Mucosa of stomach (tissue), 1 donor: ENCODE results near the gene HLA-DQA2.
"Not testable (repeated sequence)": the region's sequence is repeated elsewhere in the genome, so short reads cannot be mapped to it uniquely, and the experiment has no call there.

Source experiments
- H3K27me3 ChIP-seq: one replicate; pipeline ENCODE4 v1.7.0; 2013; ENCODE audit warnings: mild to moderate bottlenecking, low read length; ENCODE audit not compliant: control insufficient read depth, insufficient read depth
- H3K36me3 ChIP-seq: one replicate; pipeline ENCODE4 v1.7.0; 2013; ENCODE audit warnings: low read length; ENCODE audit not compliant: control insufficient read depth, insufficient read depth
- H3K4me1 ChIP-seq: one replicate; pipeline ENCODE4 v1.7.0; 2013; ENCODE audit warnings: mild to moderate bottlenecking, low read length; ENCODE audit not compliant: control insufficient read depth, insufficient read depth
- H3K4me3 ChIP-seq: one replicate; pipeline ENCODE4 v1.7.0; 2013; ENCODE audit warnings: low read length
- H3K9ac ChIP-seq: one replicate; pipeline ENCODE4 v1.7.0; 2013; ENCODE audit warnings: mild to moderate bottlenecking, low read length, moderate library complexity
- H3K9me3 ChIP-seq: one replicate; pipeline ENCODE4 v1.7.0; 2013; ENCODE audit warnings: mild to moderate bottlenecking, low read length, moderate library complexity; ENCODE audit not compliant: control insufficient read depth
- donor health status: Pancreatic carcinoma.

Gene HLA-DQA2

DNA sequence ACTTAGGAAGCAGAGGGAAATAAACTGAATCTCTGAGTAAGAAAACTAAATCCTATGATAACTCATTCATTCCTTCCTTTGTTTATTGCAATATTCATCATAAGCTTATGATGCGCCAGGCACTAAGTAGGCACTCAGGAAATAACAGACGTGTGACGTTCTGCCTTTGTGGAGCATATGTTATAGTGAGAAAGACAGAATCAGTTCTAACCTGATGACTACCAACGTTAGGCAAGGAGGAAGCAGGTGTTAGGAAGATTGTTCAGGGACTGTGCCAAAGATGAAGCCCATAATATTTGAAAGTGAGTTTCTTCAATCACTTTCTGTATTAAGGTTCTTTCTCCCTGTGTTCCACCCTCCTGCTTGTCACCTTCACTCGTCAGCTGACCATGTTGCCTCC, 3.6 kb downstream of the HLA-DQA2 start:
- Histone ChIP-seq H3K4me1 (no peaks in the 10 kb centered on the region), H3K9ac (no peak overlapping the region), H3K36me3 (no peaks in the 10 kb centered on the region), H3K27me3 (peaks cover 3% of the 10 kb centered on the region), H3K9me3 (no peaks in the 10 kb centered on the region), H3K4me3 (no peak overlapping the region)

GRCh38 chr6:32745649-32746048, 4.5 kb downstream of the HLA-DQA2 start:
- H3K36me3 ChIP-seq, H3K9ac ChIP-seq: not testable (repeated sequence)

DNA sequence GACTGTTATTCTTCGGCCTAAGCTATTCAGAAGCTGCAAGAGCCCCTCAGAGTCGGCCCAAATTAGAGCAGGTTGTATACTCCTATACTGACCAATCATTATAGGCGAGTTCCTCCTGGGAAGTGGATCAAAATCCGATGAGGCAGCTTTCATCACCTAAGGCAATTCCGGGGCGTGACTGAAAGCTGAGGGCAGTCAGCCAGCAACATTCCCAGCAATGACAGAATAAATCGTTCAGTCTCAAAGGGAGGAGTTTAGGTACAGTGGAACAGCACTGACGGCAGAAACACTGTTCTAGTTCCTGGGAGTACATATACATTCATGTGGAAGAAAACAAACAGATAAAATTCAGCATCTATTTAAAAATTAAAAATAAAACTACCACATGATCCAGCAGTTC, 11.4 kb downstream of the HLA-DQA2 start:
- H3K36me3 ChIP-seq = no peaks in the 10 kb centered on the region
- H3K4me3 ChIP-seq = no peak overlapping the region
- no peaks in the 10 kb centered on the region for H3K4me1 ChIP-seq
- H3K9ac ChIP-seq = no peak overlapping the region
- H3K27me3 ChIP-seq = peaks cover 9% of the 10 kb centered on the region
- H3K9me3 ChIP-seq = no peaks in the 10 kb centered on the region

More at GRCh38 chr6:32745649-32746048, 4.5 kb downstream of the HLA-DQA2 start:
- not testable (repeated sequence) for H3K4me1 ChIP-seq, H3K9me3 ChIP-seq, H3K27me3 ChIP-seq, H3K4me3 ChIP-seq

DNA sequence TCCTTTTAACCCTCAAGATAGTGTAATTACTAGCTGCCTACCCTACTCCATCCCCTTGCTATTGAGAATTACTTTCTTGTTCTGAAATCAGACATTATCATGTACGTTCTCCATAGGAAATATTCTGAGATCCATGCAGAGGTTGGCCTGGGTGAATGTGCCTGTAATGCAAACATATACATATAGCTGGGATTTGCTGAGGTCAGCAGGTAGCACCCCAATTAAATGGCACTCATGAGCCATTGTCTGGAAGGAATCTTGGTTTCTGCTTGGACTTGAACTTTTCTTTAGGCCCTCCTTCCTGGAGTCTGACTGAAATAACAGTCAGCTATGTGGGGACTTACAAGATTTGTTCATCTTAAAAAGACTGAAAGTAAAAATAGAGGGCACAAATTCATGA, 18.5 kb downstream of the HLA-DQA2 start:
- Histone ChIP-seq H3K27me3 (peaks cover 20% of the 10 kb centered on the region), H3K4me3 (no peak overlapping the region), H3K4me1 (no peaks in the 10 kb centered on the region), H3K9ac (no peak overlapping the region), H3K36me3 (no peaks in the 10 kb centered on the region), H3K9me3 (no peaks in the 10 kb centered on the region)

DNA sequence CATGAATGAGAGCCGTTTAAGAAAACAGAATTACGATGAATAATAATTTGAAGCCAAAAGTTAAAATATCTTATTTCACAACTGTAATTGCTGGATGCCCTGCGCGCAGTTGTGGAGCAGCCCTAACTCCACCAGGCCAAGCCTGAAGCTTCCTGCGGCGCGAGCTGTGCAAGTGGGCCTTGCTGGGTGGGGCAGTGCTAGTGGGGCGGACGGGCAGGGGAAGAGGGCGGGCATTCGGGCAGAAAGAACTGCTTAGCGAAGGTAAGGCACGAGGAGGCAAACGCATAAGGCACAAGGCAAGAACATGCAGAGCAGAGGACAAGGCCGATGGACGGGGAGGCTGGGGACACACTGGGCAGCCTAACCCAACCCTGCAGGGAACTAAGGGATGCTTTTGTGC, 19.9 kb downstream of the HLA-DQA2 start:
- Histone ChIP-seq H3K9me3 (no peaks in the 10 kb centered on the region), H3K9ac (no peak overlapping the region), H3K4me1 (no peaks in the 10 kb centered on the region), H3K36me3 (no peaks in the 10 kb centered on the region), H3K27me3 (peaks cover 20% of the 10 kb centered on the region), H3K4me3 (no peak overlapping the region)

DNA sequence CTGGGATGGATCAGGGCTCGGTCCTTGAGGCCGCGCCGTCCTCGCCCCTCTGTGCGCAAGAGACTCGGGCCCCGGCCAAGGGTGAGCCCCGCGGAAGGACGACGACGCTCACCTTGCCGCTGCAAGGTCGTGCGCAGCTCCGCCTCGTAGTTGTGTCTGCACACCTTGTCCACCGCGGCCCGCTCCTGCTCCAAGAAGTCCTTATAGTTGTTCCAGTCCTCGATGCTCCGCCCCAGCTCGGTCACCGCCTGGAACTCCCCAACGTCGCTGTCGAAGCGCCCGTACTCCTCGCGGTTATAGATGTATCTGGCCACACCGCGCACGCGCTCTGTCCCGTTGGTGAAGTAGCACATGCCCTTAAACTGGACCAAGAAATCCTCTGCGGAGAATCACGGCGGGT, 20.4 kb downstream of the HLA-DQA2 start:
- Histone ChIP-seq H3K4me1 (no peaks in the 10 kb centered on the region), H3K4me3 (no peak overlapping the region), H3K36me3 (no peaks in the 10 kb centered on the region), H3K9ac (no peak overlapping the region), H3K9me3 (no peaks in the 10 kb centered on the region), H3K27me3 (peaks cover 20% of the 10 kb centered on the region)

GRCh38 chr6:32763421-32763820, 22.2 kb downstream of the HLA-DQA2 start, which contains the start of gene HLA-DQB2:
Gene HLA-DQB2, minus strand, starts transcription at chr6:32763532. Its CDS starts 62 bp downstream, at chr6:32763470.
- H3K9me3 ChIP-seq = no peaks in the 10 kb centered on the region
- no peak within 1 kb of the TSS for H3K4me3 ChIP-seq
- no peaks in the 10 kb centered on the region for H3K36me3 ChIP-seq
- peaks cover 20% of the 10 kb centered on the region for H3K27me3 ChIP-seq
- H3K4me1 ChIP-seq = no peaks in the 10 kb centered on the region
- H3K9ac ChIP-seq = no peak within 1 kb of the TSS

- Histone ChIP-seq H3K9ac (no peak overlapping the region), H3K36me3 (no peaks in the 10 kb centered on the region), H3K4me1 (no peaks in the 10 kb centered on the region), H3K27me3 (peaks cover 14% of the 10 kb centered on the region), H3K4me3 (no peak overlapping the region), H3K9me3 (no peaks in the 10 kb centered on the region)
These were observed 22.9 kb downstream of the HLA-DQA2 start for GRCh38 chr6:32764048-32764447.

GRCh38 chr6:32772656-32773055, 31.5 kb downstream of the HLA-DQA2 start:
- Histone ChIP-seq H3K36me3 (no peaks in the 10 kb centered on the region), H3K9me3 (no peaks in the 10 kb centered on the region), H3K4me1 (no peaks in the 10 kb centered on the region), H3K4me3 (no peak overlapping the region), H3K27me3 (peaks cover 3% of the 10 kb centered on the region), H3K9ac (no peak overlapping the region)

DNA sequence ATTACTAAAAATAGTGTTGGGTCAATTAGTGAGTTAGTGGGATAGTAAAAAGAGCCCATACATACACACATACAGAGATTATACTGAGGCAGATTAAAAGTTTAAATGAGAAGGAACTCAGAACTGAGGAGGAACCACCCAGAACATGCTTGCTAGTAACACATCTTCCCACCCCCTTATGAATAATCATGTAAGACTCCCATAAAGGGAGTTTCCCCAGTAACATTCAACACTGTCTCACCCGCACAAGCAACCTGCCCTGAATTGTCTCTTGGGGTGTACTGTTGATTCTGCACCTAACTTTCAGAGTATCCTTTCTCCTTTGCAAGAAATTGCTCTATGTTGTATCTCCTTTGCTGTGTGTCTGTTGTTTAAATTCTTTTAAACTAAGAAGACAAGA, 33.2 kb downstream of the HLA-DQA2 start:
- H3K4me1 ChIP-seq = no peaks in the 10 kb centered on the region
- no peak overlapping the region for H3K9ac ChIP-seq
- no peak overlapping the region for H3K4me3 ChIP-seq
- H3K27me3 ChIP-seq = peaks cover 1% of the 10 kb centered on the region
- no peaks in the 10 kb centered on the region for H3K9me3 ChIP-seq
- H3K36me3 ChIP-seq = no peaks in the 10 kb centered on the region

- no peaks in the 10 kb centered on the region for H3K36me3 ChIP-seq
- no peaks in the 10 kb centered on the region for H3K9me3 ChIP-seq
- H3K4me3 ChIP-seq = no peak overlapping the region
- H3K9ac ChIP-seq = no peak overlapping the region
- no peaks in the 10 kb centered on the region for H3K27me3 ChIP-seq
- H3K4me1 ChIP-seq = no peaks in the 10 kb centered on the region
These were observed 33.9 kb downstream of the HLA-DQA2 start for GRCh38 chr6:32775071-32775470.

- Histone ChIP-seq H3K4me3 (no peak overlapping the region), H3K9ac (no peak overlapping the region), H3K9me3 (no peaks in the 10 kb centered on the region), H3K4me1 (no peaks in the 10 kb centered on the region), H3K36me3 (no peaks in the 10 kb centered on the region), H3K27me3 (no peaks in the 10 kb centered on the region)
These were observed 37.8 kb downstream of the HLA-DQA2 start for GRCh38 chr6:32779036-32779435.

DNA sequence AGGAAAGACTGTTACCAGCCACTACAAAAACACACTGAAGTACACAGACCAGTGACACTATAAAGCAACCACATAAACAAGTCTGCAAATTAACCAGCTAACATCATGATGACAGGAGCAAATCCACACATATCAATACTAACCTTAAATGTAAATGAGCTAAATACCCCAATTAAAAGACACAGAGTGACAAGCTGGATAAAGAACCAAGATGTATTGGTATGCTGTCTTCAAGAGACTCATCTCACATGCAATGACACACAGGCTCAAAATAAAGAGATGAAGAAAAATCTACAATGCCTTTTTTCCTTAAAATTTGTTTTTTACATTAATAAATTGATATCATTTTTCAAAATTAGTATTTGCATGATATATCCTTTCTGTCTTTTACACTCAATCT, 41.7 kb downstream of the HLA-DQA2 start:
- H3K4me1 ChIP-seq, H3K9me3 ChIP-seq, H3K27me3 ChIP-seq, H3K4me3 ChIP-seq, H3K36me3 ChIP-seq, H3K9ac ChIP-seq: not testable (repeated sequence)
